GM12891 (cell line): ENCODE data around the gene GNAL.
"Not testable (repeated sequence)": the region's sequence is repeated elsewhere in the genome, so short reads cannot be mapped to it uniquely, and the experiment has no call there.

ENCODE experiments used
- PAX5 ChIP-seq: IDR thresholded peaks from 2 replicates; pipeline ENCODE4 v1.6.1; 2011; ENCODE audit warnings: low read length, moderate library complexity, mild to moderate bottlenecking; ENCODE audit not compliant: insufficient read depth, severe bottlenecking
- POLR2A ChIP-seq: IDR thresholded peaks from 2 replicates; pipeline ENCODE4 v1.6.1; 2011; ENCODE audit warnings: low read depth, low read length, control low read depth
- POLR2AphosphoS5 ChIP-seq: IDR thresholded peaks from 2 replicates; pipeline ENCODE4 v1.6.1; 2011; ENCODE audit warnings: low read depth, low read length, control low read depth

- TF ChIP-seq POLR2A, PAX5, POLR2AphosphoS5: not testable (repeated sequence)
These were observed 165.5 kb downstream of the GNAL start for GRCh38 chr18:11854554-11854953.
